ENCODE data around the gene PGRMC1. TPM values are rescaled to one million over a fixed set of nuclear protein-coding genes. Genes with fewer than 3 reads are reported as not detected.
"Not testable (repeated sequence)": the region's sequence is repeated elsewhere in the genome, so short reads cannot be mapped to it uniquely, and the experiment has no call there.

PGRMC1 gene
- total RNA-seq, 1 donor from 2014 or later = 29.9 TPM

- intact Hi-C loops (cut with micrococcal nuclease) = loop anchor here (10.0 kb wide), 1 partner anchor 707 kb away; no protein-coding TSS in a partner anchor
Measured at GRCh38 chrX:119231936-119232445, 4.1 kb upstream of the PGRMC1 start.

- intact Hi-C loops (cut with micrococcal nuclease) = loop anchor here (5.0 to 10.0 kb wide), 5 partner anchors 247 to 1017 kb away; partner anchors contain the start of genes NDUFA1, NKAP, RNF113A and ZBTB33
Measured at GRCh38 chrX:119235051-119235511, 1.0 kb upstream of the PGRMC1 start.

GRCh38 chrX:119236623-119237561 is 807 bp downstream of the PGRMC1 start:
- intact Hi-C loops (cut with micrococcal nuclease) = loop anchor here (1.0 to 10.0 kb wide), 12 partner anchors 36 to 1015 kb away; partner anchors contain the start of genes NDUFA1, NKAP, RNF113A and RPL39

DNA sequence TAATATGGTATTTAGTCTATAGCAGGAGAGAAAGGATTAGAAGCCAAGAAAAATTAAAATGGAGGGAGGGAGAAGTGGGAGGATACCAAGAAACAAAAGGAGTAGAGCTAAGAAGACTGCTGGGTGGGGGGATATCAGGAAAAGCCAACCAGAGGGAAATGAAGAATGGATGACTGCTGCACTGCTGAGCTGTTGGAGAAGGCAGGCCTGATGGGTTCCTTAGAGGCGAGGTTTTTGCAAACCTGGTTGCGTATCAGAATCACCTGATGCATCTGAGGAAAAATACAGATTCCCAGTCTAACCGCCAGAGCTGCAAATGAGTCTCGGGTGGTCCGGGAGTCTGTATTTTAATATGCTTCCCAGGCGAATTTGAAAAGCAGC is 1.5 kb downstream of the PGRMC1 start:
- intact Hi-C loops (cut with micrococcal nuclease) = loop anchor here (5.0 to 10.0 kb wide), 5 partner anchors 245 to 1015 kb away; partner anchors contain the start of genes NDUFA1, NKAP, RNF113A and ZBTB33

DNA sequence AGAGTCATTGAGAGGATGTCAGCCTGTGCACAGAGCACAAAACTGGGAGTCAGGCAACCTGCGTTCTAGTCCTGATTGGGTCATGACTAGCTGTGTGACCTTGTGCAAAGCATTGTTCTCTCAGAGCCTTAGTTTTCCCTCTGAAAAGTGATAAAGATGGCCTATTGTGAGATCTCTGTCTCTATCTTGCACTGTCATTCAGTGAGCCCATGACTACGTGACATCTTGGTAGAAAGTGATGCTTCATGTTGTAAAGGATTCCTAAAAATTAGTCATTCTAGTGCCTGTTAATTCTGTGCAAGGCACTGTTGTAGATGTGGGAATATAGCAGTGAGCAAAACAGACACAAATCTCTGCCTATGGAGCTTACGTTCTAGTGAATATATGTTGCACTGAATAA is 2.5 kb downstream of the PGRMC1 start:
- intact Hi-C loops (cut with micrococcal nuclease) = loop anchor here (5.0 to 10.0 kb wide), 5 partner anchors 244 to 1014 kb away; partner anchors contain the start of genes NDUFA1, NKAP, RNF113A and ZBTB33

- intact Hi-C loops (cut with micrococcal nuclease) = no loop called here
Measured at GRCh38 chrX:119240356-119240755, 4.3 kb downstream of the PGRMC1 start.

GRCh38 chrX:119247702-119248101 is 11.6 kb downstream of the PGRMC1 start:
- intact Hi-C loops (cut with micrococcal nuclease) = no loop called here

DNA sequence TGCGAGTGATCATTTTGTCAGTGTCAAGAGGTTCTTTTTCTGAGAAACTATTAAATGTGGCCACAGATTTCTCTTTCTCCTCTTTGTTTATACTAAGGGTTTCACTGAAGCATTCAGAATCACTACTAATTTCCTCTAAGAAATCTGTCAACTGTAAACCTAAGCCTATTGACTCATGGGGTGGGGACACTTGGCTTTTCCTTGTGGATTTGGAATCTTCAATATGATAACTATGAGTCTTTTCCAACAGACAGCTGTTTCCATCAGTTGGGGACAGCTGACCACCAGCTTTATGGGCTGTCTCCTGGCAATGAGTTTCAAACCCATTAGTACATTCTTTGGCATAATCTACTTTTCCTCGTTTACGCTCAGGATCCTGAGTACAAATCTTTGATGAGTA is 13.8 kb downstream of the PGRMC1 start:
- intact Hi-C loops (cut with micrococcal nuclease) = no loop called here

DNA sequence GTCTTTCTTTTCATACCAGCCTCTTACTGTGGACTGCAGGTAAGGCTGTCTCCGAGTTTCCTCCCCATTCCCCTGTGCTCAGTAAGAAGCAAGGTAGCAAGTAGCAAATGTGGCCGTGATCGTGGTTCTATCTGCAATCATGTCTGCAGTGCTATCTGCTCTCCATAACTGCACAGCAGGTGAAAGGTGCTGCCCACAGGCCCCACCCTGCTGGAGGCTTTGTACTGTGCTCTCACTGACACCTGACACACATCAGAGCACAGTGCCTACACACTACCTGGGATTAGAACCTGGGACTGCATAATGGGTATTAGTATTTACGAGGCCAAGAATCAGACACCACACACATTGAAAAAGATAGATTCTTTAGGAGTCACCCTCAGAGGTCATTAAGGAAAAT is 15.3 kb downstream of the PGRMC1 start:
- intact Hi-C loops (cut with micrococcal nuclease) = no loop called here

DNA sequence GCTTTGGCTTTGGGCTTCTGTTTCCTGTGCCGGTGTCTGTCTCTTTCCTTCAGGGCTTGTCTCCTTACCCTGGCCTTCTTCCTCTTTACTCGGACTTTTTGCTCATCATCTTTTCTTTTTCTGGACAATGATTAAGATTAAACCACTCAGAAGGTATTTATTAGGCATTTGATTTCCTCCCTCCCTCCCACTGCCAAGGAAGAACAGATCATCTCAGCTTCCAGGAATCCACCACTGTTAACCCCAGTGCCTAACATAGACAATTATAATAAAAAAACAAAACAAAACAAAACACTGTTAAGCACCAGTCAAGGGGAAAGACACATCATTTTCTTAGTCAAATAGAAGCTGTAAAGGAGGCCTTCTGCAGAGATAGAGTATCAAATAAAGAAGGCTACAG is 16.6 kb downstream of the PGRMC1 start:
- intact Hi-C loops (cut with micrococcal nuclease) = no loop called here

DNA sequence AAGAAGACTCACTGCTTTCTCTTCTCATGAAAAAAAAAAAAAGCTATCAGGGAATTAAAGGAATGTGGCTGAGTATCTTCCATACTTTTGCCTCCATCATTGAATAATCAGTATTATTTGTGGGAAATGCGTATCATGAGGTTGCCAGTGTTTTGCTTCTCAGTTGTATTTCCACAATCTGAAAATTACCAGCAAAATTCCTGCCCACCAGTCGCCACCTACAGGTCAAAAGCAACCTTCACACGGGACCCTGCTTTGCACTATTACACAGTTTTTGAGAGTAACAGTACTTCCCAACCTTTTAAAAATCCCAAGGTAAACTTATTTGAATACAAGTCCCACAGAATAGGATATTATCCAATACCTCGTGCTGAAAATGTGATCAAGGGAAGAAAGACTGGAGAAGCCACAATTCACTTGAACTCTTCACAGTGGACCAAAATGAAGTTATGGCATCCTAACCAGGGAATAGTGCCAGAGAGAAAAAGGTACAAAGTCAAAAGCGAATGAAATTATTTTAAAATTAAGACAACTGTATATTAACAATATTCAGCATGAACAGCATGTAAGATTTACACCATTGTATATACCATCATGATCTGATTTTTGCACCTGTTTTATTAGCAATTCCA is 30.4 kb downstream of the PGRMC1 start:
- intact Hi-C loops (cut with micrococcal nuclease) = loop anchor here (1.0 to 2.0 kb wide), 2 partner anchors 262 to 419 kb away; no protein-coding TSS in a partner anchor

DNA sequence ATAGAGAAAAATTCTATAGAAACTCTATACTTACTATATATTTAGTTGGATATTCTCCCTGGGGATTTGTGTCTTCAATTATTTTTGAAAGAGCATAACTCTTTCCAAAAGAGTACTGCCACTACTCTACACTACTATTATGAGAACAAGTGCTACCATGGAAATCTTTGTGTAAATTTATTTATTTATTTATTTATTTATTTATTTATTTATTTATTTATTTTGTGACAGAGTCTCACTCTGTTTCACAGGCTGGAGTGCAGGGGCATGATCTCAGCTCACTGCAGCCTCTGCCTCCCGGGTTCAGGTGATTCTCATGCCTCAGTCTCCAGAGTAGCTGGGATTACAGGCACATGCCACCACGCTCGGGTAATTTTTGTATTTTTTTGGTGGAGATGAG is 31.0 kb downstream of the PGRMC1 start:
- intact Hi-C loops (cut with micrococcal nuclease) = loop anchor here (2.0 kb wide), 1 partner anchor 262 kb away; no protein-coding TSS in a partner anchor

DNA sequence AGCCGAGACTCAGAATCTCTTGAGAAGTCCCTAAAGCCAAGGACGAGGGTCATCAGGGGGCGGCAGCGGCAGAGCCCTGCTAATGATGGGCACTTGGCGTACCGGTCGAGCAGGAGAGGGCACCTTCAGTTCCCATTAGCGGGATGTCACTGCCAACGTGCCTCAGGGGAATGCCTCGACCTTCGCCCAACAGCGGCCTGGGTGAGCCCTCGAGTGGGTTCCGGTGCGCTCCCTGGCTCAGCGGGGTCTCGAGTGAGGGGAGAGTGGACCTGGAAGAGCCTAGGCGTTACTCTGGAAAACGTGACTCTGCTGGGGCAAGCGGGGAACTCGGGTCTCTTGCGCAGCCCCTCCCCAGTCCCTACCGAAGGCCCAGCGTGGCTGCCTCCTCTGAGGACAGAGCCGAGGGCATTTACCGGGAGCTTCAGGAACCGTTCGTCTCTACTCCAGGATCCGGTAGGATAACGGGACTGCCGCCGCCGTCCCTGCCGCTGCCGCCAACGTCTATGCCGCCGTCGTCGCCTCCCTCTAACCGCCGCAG is 36.9 kb downstream of the PGRMC1 start:
- intact Hi-C loops (cut with micrococcal nuclease) = loop anchor here (1.0 kb wide), 1 partner anchor 37 kb away; the partner anchor contains the start of gene PGRMC1

- intact Hi-C loops (cut with micrococcal nuclease) = loop anchor here (1.0 kb wide), 1 partner anchor 37 kb away; the partner anchor contains the start of gene PGRMC1
Measured at GRCh38 chrX:119273420-119274192, 37.5 kb downstream of the PGRMC1 start.

DNA sequence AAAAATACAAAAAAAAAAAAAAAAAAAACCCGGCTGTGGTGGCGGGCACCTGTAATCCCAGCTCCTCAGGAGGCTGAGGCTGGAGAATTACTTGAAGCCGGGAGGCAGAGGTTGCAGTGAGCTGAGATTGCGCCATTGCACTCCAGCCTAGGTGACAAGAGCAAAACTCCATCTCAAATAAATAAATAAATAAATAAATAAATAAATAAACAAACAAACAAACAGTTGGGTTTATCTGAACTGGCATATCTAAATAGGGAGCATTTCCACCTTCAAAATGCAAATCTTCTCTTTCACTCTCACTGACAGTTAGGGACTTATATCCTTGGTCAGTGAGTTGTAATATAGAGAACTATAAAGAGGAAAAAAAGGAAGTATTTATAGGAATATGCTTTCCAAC is 46.3 kb downstream of the PGRMC1 start:
- intact Hi-C loops (cut with micrococcal nuclease) = not testable (repeated sequence)

DNA sequence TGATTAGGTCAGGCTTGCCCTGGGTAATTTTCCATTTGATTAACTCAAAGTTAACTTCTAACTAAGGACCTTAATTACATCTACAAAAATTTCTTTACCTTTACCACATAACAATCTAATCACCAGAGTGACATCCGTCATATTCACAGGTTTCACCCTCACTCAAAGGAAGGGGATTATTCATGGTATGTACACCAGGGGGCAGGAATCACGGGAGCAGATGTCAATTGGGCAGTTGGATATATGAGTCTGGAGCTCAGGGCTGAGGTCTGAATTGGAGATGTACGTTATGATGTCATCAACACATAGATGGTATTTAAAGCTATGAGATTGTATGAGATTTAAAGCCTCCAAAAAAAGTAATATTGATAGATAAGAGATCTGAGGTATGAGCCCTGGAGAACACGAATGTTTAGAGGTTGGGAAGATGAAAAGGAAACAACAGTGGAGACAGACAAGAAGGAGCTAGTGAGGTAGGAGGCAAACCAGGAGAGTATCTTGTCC is 52.9 kb downstream of the PGRMC1 start:
- intact Hi-C loops (cut with micrococcal nuclease) = no loop called here

DNA sequence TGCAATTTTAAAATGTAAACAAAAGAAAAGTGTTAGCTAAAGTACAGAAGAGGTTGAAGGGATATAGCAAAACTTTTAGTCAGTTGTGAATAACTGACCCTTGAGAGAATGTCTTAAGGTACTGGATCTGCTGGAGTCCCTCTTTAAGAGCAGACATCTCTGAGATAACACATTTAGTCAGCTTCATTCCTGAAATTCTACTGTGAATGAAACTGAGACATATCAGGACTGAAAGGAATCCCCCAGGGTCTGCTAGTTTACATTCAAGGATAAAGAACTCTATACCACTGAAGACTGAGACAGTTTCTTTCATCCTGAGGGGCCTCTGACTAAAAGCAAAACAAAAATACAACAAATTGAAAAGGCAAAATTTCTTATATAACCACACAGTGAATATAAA is 54.4 kb downstream of the PGRMC1 start:
- intact Hi-C loops (cut with micrococcal nuclease) = no loop called here

- intact Hi-C loops (cut with micrococcal nuclease) = not testable (repeated sequence)
Measured at GRCh38 chrX:119291246-119291645, 55.2 kb downstream of the PGRMC1 start.

DNA sequence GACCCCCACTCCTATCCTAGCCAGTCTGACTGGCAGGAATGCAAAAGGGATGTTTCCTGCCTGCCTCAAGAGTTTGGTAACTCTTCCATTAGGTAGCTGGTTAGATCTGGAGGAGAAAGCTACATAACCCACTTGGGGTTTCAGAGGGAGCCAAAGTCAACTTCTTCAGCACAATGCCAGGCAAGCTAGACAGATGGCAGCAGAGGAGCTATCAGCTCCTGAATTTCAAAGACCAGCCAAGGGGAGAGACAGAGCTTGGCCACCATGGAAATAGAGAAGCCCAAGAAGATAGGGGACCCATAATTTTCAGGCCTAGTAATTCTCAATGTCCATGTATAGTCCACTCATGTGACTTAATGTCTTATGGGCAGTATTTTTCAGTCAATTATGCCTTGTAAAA is 56.4 kb downstream of the PGRMC1 start:
- intact Hi-C loops (cut with micrococcal nuclease) = no loop called here

Measured in T-helper 1 cell treated with Interleukin-12 subunit alpha and Interleukin-12 subunit beta and Interleukin-4 antibody, amounts not matched to agents 30 ng/mL and 1 ng/mL, for 36 hours (primary cell).